Sigmoid colon (tissue), 7 donors: ENCODE measurements around the gene RARA. TPM values are rescaled to one million over a fixed set of nuclear protein-coding genes. Genes with fewer than 3 reads are reported as not detected.

ENCODE experiments used
- DNase-seq: peaks from one replicate; pipeline ENCODE4 v3.0.0-alpha.2; 2019
- H3K27ac ChIP-seq, 4 donors: fragments of 200-600 bp; sonication (generic); one replicate each; pipeline ENCODE4 v1.5.1; 2016 to 2019; ENCODE audit warnings: mild to moderate bottlenecking in 1 of 4
- H3K27me3 ChIP-seq, 3 donors: fragments of 200-600 bp; sonication (generic); one replicate each; pipeline ENCODE4 v1.5.1; 2019; ENCODE audit warnings: mild to moderate bottlenecking in 1 of 3
- H3K36me3 ChIP-seq, 4 donors: fragments of 200-600 bp; sonication (generic); one replicate each; pipeline ENCODE4 v1.5.1; 2016 to 2019
- H3K4me1 ChIP-seq, 4 donors: fragments of 200-600 bp; sonication (generic); one replicate each; pipeline ENCODE4 v1.5.1; 2017 to 2019
- H3K4me3 ChIP-seq, 4 donors: fragments of 200-600 bp; sonication (generic); one replicate each; pipeline ENCODE4 v1.5.1; 2017 to 2019; ENCODE audit warnings: mild to moderate bottlenecking in 2 of 4, moderate library complexity in 1 of 4
- H3K9me3 ChIP-seq, 4 donors: fragments of 200-600 bp in 3 of 4; sonication (generic) in 3 of 4; one replicate each; pipeline versions ENCODE4 v1.5.1 to v1.6.1; 2013 to 2019
- EP300 ChIP-seq, 4 donors: sonication (generic); formaldehyde crosslinking; IDR thresholded peaks; one replicate each; pipeline ENCODE4 v1.6.1; 2017; ENCODE audit warnings: antibody characterized with exemption in 4 of 4
- POLR2A ChIP-seq, 2 donors: fragments of 450-650 bp; IDR thresholded peaks; one replicate each; pipeline ENCODE4 v1.6.1; 2016; ENCODE audit warnings: antibody characterized with exemption in 2 of 2, mild to moderate bottlenecking in 2 of 2, moderate library complexity in 2 of 2
- POLR2AphosphoS5 ChIP-seq, 4 donors: sonication (generic); formaldehyde crosslinking; IDR thresholded peaks; one replicate each; pipeline ENCODE4 v1.6.1; 2017; ENCODE audit warnings: antibody characterized with exemption in 4 of 4
- WGBS, 2 donors: extraction: QIAGEN DNeasy Blood & Tissue Kit; methylation state at CpG; one replicate each; pipeline ENCODE4 v1.1.7; 2013; 5-methylcytosine and 5-hydroxymethylcytosine counted together
- intact Hi-C: fragments of 100-400 bp; cut with DNase I; formaldehyde crosslinking; loops from one replicate; pipeline ENCODE4 v1.15.1; 2023
- polyA plus RNA-seq, 3 donors: library from polyadenylated mRNA; stranded (reverse); fragments of 200-250 nt; gene quantifications; one replicate each; pipeline ENCODE4 v1.2.3, GENCODE V29; 2013
- total RNA-seq, 4 donors: library from RNA; depleted of rRNA; stranded (reverse); fragments of >200 nt; gene quantifications; one replicate each; pipeline ENCODE4 v1.1.0, GENCODE V29; 2016
- TF ChIP-seq, protein P1 (sequence below), 4 experiments: fragments of 450-650 bp in 3 of 4; fragments of 200-600 bp in 1 of 4; IDR thresholded peaks; one replicate each; pipeline ENCODE4 v1.5.1; 2016 to 2019; ENCODE audit warnings: antibody characterized with exemption in 4 of 4, mild to moderate bottlenecking in 3 of 4, moderate library complexity in 2 of 4
- donor health status: healthy with polysubstance abuse.
- donor health status: Bipolar disorder and iron deficiency.
- donor health status: healthy.

RARA gene
- total and polyA plus RNA-seq, 7 donors, result 15.8 to 29.6 (median 26.4) TPM

DNA sequence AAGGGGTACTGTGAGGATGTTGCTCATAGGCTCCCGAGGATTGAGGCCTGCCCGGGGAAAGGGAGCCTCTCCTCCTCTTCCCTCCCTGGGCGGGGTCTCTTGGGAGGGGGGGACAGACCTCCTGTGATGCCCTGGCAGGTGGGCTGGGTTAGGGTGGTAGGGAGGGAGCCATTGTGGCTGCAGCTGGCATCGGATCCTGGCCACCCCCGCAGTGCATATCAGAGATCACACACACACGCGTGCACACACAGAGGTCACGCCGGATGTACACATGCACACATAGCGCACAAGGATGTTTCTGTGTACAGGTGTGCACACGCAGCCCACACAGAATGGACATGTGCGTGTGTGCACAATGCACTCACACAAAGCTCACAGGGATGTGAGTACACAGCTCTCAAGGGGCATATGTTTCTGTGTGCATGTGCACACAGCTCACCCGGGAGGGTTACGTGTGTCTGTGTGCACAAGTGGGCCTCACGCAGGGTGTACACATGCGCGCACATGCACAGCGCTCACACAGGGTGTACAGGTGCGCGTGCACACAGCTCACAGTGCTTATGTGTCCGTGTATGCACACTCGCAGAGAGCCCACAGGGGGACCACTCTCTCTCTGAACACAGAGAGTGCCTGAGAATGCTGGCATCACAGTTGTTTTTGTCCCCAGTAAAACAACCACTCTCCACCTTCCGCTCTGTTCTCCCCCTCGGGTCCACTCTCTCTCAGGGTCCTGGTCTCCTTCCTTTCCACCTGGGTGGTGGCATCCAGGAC is 53.1 kb downstream of the RARA start:
- H3K4me1 ChIP-seq, result peaks cover 0 to 37% (median 21%) of the 10 kb centered on the region in 4 donors
- H3K27ac ChIP-seq, result no peak overlapping the region
- H3K27me3 ChIP-seq, result peaks cover 0 to 5% (median 0%) of the 10 kb centered on the region in 3 donors
- TF ChIP-seq POLR2A (IDR thresholded peaks at IDR 0.05) (no peak), EP300 (IDR thresholded peaks at IDR 0.05) (no peak)
- TF ChIP-seq, protein P1, sequence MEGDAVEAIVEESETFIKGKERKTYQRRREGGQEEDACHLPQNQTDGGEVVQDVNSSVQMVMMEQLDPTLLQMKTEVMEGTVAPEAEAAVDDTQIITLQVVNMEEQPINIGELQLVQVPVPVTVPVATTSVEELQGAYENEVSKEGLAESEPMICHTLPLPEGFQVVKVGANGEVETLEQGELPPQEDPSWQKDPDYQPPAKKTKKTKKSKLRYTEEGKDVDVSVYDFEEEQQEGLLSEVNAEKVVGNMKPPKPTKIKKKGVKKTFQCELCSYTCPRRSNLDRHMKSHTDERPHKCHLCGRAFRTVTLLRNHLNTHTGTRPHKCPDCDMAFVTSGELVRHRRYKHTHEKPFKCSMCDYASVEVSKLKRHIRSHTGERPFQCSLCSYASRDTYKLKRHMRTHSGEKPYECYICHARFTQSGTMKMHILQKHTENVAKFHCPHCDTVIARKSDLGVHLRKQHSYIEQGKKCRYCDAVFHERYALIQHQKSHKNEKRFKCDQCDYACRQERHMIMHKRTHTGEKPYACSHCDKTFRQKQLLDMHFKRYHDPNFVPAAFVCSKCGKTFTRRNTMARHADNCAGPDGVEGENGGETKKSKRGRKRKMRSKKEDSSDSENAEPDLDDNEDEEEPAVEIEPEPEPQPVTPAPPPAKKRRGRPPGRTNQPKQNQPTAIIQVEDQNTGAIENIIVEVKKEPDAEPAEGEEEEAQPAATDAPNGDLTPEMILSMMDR (IDR thresholded peaks at IDR 0.05), result no peak
- intact Hi-C loops, result loop anchor here (5.0 kb wide), 1 partner anchor 35 kb away; no protein-coding TSS in a partner anchor
- H3K36me3 ChIP-seq, result no peaks in the 10 kb centered on the region
- H3K4me3 ChIP-seq, result peak overlapping the region in 3 of 4 donors; percentile 46 to 61 (median 58)
- no peaks in the 10 kb centered on the region for H3K9me3 ChIP-seq
- peak; percentile 66 for DNase-seq
- WGBS, 2 donors, result 63 to 71% methylated on average over 24 of the region's 24 CpGs

DNA sequence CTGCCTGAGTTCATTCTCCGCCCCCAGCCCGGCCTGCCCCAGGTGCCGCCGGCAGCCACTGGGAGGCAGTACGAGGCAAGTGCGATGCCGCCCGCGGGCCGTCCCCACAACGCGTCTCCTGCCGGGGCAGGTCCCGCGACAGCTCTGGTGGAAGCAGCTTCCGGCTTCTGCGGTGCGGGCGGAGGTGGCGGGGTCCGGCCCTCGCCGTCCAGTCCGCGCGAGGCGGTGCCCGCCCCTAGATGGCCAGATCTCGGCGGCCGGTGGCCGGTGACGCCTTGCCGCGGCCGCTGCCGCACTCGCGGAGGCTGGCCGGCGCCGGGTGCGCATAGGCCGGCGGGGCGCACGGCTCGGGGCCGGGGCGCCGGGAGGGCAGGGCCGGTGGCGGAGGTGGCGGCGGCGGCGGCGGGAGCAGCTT is 53.7 kb downstream of the RARA start:
- H3K27ac ChIP-seq, result peak overlapping the region in 1 of 4 donors; percentile 31
- H3K27me3 ChIP-seq, result peaks cover 0 to 5% (median 0%) of the 10 kb centered on the region in 3 donors
- WGBS, 2 donors, result 1% methylated on average over 58 of the region's 58 CpGs
- no peaks in the 10 kb centered on the region for H3K9me3 ChIP-seq
- no peaks in the 10 kb centered on the region for H3K36me3 ChIP-seq
- TF ChIP-seq EP300 (IDR thresholded peaks at IDR 0.05) (no peak), POLR2AphosphoS5 (IDR thresholded peaks at IDR 0.05) (peak in 2 of 4 donors; percentile 14 to 17), POLR2A (IDR thresholded peaks at IDR 0.05) (no peak)
- TF ChIP-seq, protein P1 (IDR thresholded peaks at IDR 0.05), result peak in 2 of 4 experiments; percentile 33 to 47
- peak; percentile 79 for DNase-seq
- peaks cover 0 to 31% (median 16%) of the 10 kb centered on the region in 4 donors for H3K4me1 ChIP-seq
- peak overlapping the region; percentile 31 to 61 (median 52) for H3K4me3 ChIP-seq
- intact Hi-C loops, result loop anchor here (5.0 kb wide), 1 partner anchor 35 kb away; no protein-coding TSS in a partner anchor

DNA sequence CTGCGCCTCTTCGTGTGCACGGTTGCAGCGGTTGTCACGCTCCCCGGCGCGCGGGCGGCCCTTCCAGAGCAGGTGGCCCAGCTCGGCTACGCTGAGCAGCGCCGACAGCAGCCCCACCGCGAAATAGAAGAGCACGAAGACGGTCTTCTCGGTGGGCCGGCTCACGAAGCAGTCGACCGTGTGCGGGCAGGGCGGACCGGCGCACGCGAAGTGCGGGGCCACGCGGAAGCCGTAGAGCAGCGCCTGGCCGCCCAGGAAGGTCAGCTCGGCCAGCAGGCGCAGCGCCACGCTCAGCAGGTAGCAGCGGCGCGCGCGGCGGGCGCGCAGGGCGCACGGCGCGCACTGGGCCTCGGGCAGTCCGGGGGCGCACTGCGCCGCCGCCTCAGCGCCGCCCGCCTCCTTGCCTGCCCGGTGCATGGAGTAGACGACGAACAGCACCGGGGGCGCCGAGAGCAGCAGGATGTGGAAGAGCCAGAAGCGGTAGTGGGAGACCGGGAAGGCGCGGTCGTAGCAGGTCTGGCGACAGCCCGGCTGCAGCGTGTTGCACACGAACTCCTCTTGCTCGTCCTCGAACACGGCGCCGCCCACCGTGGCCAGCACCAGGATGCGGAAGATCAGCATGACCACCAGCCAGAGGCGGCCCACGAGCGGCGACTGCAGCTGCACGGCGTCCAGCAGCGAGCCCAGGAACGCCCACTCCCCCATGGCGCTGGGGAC is 54.3 kb downstream of the RARA start:
- Histone ChIP-seq H3K36me3 (no peaks in the 10 kb centered on the region), H3K9me3 (no peaks in the 10 kb centered on the region), H3K27ac (peak overlapping the region in 1 of 4 donors; percentile 31), H3K4me3 (peak overlapping the region; percentile 31 to 61 (median 52)), H3K27me3 (peaks cover 0 to 5% (median 0%) of the 10 kb centered on the region in 3 donors), H3K4me1 (peaks cover 0 to 27% (median 15%) of the 10 kb centered on the region in 4 donors)
- DNase-seq, result peak; percentile 70
- intact Hi-C loops, result loop anchor here (5.0 kb wide), 1 partner anchor 34 kb away; no protein-coding TSS in a partner anchor
- WGBS, 2 donors, result 3 to 4% methylated on average over 91 of the region's 91 CpGs
- no peak for TF ChIP-seq POLR2AphosphoS5 (IDR thresholded peaks at IDR 0.05)
- no peak for TF ChIP-seq POLR2A (IDR thresholded peaks at IDR 0.05)
- TF ChIP-seq, protein P1 (IDR thresholded peaks at IDR 0.05), result no peak
- no peak for TF ChIP-seq EP300 (IDR thresholded peaks at IDR 0.05)

DNA sequence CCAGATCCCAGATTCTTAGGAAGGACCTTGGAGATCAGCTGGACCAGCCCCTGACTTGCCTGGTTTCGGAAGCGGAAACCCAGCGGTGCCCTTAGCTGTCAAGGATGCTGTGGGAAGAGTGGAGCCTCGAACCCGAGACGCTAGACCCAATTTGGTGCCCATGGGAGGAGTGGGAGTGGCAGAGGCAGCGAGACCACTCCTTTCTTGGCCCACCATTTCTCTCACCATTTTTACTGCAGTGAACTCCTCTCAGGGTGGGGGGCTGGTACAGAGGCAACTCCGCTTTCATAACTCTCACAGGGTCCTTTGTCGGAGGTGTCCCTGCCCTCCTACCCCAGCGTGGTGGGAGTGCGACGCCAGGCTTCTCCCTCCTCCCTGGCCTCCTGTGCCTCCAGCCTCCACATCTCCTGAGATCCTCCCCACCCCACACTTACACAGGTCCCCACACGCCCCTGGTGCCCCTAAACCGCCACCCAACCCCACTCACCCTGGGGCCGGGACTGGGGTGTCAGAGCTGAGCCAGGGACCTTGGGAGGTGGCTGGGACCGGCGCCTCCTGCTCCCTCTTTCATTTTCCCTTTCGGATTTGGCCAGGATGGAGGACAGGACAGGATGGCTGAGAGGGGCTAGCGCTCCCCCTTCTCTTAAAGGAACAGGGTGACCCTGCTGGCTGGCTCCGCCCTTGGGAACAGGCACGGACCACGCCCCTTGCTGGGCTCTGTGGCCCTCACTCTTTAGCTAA is 55.3 kb downstream of the RARA start, which contains the start of gene GJD3:
TSS of gene GJD3 (minus strand) at position 617 of the 741 bp plus-strand sequence. CDS start 922 bp downstream, outside the sequence.
- 71 to 75% methylated on average over 22 of the region's 22 CpGs for WGBS, 2 donors
- TF ChIP-seq, protein P1 (IDR thresholded peaks at IDR 0.05), result no peak
- TF ChIP-seq POLR2A (IDR thresholded peaks at IDR 0.05) (no peak), POLR2AphosphoS5 (IDR thresholded peaks at IDR 0.05) (no peak), EP300 (IDR thresholded peaks at IDR 0.05) (no peak)
- Histone ChIP-seq H3K9me3 (no peaks in the 10 kb centered on the region), H3K27me3 (peaks cover 0 to 5% (median 0%) of the 10 kb centered on the region in 3 donors), H3K4me3 (peak within 1 kb of the TSS; percentile 16 to 61 (median 52)), H3K36me3 (no peaks in the 10 kb centered on the region), H3K4me1 (peaks cover 0 to 18% (median 14%) of the 10 kb centered on the region in 4 donors), H3K27ac (peak within 1 kb of the TSS in 1 of 4 donors; percentile 31)
- intact Hi-C loops, result loop anchor here (5.0 kb wide), 1 partner anchor 33 kb away; no protein-coding TSS in a partner anchor
- DNase-seq, result peak; percentile 69
